ENCODE data around the gene INSL3.
"Not testable (repeated sequence)": the region's sequence is repeated elsewhere in the genome, so short reads cannot be mapped to it uniquely, and the experiment has no call there.

INSL3 gene

DNA sequence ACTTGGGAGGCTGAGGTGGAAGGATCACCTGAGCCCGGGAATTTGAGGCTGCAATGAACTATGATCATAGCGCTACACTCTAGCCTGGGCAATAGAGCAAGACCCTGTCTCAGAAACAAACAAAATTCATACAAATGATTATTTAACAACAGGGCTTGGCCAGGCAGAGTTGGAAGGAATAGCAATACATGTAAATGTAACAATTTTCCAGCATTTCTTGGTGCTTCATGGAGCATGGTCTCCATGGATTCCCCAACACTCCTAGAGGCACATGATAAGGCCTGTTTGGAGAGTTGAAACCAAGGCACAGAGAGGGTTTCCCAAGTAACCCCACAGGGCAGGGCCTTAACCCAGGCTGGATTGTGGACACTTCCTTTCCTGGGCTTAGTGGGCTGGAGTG, 10.2 kb downstream of the INSL3 start:
- WGBS (ENCODE audit: insufficient coverage, insufficient read length), result no CpG with 5 or more reads among the region's 2 CpGs
- H3K27me3 ChIP-seq (ENCODE audit: control insufficient read depth, insufficient read depth, low read length), result no peaks in the 10 kb centered on the region
- no peaks in the 10 kb centered on the region for H3K9me3 ChIP-seq (ENCODE audit: control insufficient read depth, insufficient read depth, low read length)
- H3K4me3 ChIP-seq (ENCODE audit: low read length), result no peak overlapping the region
- no peaks in the 10 kb centered on the region for H3K36me3 ChIP-seq (ENCODE audit: control insufficient read depth, insufficient read depth, low read length)
- H3K4me1 ChIP-seq (ENCODE audit: control insufficient read depth, insufficient read depth, low read length), result no peaks in the 10 kb centered on the region
- no peak for DNase-seq (ENCODE audit: low read depth, low spot score)
- no peak overlapping the region for H3K27ac ChIP-seq (ENCODE audit: low read length)

- DNase-seq (ENCODE audit: low read depth, low spot score), result no peak
- H3K27me3 ChIP-seq (ENCODE audit: control insufficient read depth, insufficient read depth, low read length), result no peaks in the 10 kb centered on the region
- H3K27ac ChIP-seq (ENCODE audit: low read length), result no peak overlapping the region
- no peaks in the 10 kb centered on the region for H3K4me1 ChIP-seq (ENCODE audit: control insufficient read depth, insufficient read depth, low read length)
- no peak overlapping the region; the same call in 1 of the 2 replicates for H3K4me3 ChIP-seq (ENCODE audit: low read length)
- no CpG with 5 or more reads among the region's 38 CpGs for WGBS (ENCODE audit: insufficient coverage, insufficient read length)
- no peaks in the 10 kb centered on the region for H3K9me3 ChIP-seq (ENCODE audit: control insufficient read depth, insufficient read depth, low read length)
- H3K36me3 ChIP-seq (ENCODE audit: control insufficient read depth, insufficient read depth, low read length), result no peaks in the 10 kb centered on the region
Observed at GRCh38 chr19:17807731-17808316, 13.5 kb downstream of the INSL3 start.

- Histone ChIP-seq H3K27me3 (ENCODE audit: control insufficient read depth, insufficient read depth, low read length) (no peaks in the 10 kb centered on the region), H3K27ac (ENCODE audit: low read length) (no peak overlapping the region), H3K36me3 (ENCODE audit: control insufficient read depth, insufficient read depth, low read length) (no peaks in the 10 kb centered on the region), H3K9me3 (ENCODE audit: control insufficient read depth, insufficient read depth, low read length) (no peaks in the 10 kb centered on the region), H3K4me1 (ENCODE audit: control insufficient read depth, insufficient read depth, low read length) (no peaks in the 10 kb centered on the region), H3K4me3 (ENCODE audit: low read length) (no peak overlapping the region)
- no peak for DNase-seq (ENCODE audit: low read depth, low spot score)
- no CpG with 5 or more reads among the region's 3 CpGs for WGBS (ENCODE audit: insufficient coverage, insufficient read length)
Observed at GRCh38 chr19:17806945-17807344, 14.4 kb downstream of the INSL3 start.

DNA sequence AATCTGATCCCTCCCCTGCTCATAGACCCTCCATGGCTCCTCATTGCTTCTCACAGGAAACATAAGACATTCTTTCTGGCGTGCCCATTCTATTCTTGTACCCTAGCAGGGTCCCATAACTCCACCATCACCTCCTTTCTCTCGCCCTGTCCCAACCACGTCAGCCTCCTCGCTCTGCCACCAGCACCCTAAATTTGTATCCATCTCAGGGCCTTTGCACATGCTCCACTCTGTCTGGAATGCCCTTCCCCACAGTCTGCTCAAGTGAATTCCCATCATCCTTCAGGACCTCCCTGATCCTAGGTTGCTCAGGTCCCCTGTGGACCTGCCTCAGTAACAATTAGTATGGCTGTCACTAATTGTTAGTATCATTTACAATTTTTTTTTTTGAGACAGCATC, 15.9 kb downstream of the INSL3 start:
- DNase-seq (ENCODE audit: low read depth, low spot score), result no peak
- Histone ChIP-seq H3K4me1 (ENCODE audit: control insufficient read depth, insufficient read depth, low read length) (no peaks in the 10 kb centered on the region), H3K36me3 (ENCODE audit: control insufficient read depth, insufficient read depth, low read length) (no peaks in the 10 kb centered on the region), H3K27me3 (ENCODE audit: control insufficient read depth, insufficient read depth, low read length) (no peaks in the 10 kb centered on the region), H3K9me3 (ENCODE audit: control insufficient read depth, insufficient read depth, low read length) (no peaks in the 10 kb centered on the region), H3K4me3 (ENCODE audit: low read length) (no peak overlapping the region), H3K27ac (ENCODE audit: low read length) (no peak overlapping the region)
- WGBS (ENCODE audit: insufficient coverage, insufficient read length), result no CpG with 5 or more reads among the region's 4 CpGs

DNA sequence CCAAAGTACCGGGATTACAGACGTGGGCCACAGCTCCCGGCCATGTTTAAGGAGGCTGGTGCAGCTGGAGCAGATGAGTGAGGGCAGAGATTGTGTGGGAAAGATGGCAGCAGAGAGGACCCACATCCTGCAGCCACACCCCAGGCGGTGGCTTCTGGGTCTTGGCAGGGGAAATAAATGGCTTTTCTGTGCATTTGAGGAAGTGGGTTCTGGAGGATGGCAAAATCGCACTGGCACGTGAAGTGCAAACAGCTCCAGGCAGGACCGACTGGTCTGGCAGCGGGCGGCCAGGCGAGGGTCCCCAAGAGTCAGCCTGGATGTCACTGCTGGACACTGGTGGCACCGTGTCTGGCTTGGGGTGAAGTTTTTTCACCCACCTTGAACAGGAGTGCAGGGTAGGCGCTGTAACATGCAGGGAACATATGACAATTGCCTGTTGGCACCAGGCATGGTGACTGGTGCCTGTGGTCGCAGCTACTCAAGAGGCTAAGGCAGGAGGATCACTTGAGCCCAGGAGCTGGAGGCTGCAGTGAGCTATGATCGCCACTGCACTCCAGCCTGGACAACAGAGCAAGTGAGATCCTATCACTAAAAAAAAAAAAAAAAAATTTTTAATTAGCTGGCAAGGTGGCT, 17.9 kb downstream of the INSL3 start:
- Histone ChIP-seq H3K9me3 (ENCODE audit: control insufficient read depth, insufficient read depth, low read length) (no peaks in the 10 kb centered on the region), H3K27ac (ENCODE audit: low read length) (no peak overlapping the region), H3K27me3 (ENCODE audit: control insufficient read depth, insufficient read depth, low read length) (no peaks in the 10 kb centered on the region), H3K4me1 (ENCODE audit: control insufficient read depth, insufficient read depth, low read length) (no peaks in the 10 kb centered on the region), H3K4me3 (ENCODE audit: low read length) (no peak overlapping the region), H3K36me3 (ENCODE audit: control insufficient read depth, insufficient read depth, low read length) (no peaks in the 10 kb centered on the region)
- WGBS (ENCODE audit: insufficient coverage, insufficient read length), result no CpG with 5 or more reads among the region's 14 CpGs
- no peak for DNase-seq (ENCODE audit: low read depth, low spot score)

GRCh38 chr19:17802137-17802858, 19.0 kb downstream of the INSL3 start:
- no peak for DNase-seq (ENCODE audit: low read depth, low spot score)
- H3K36me3 ChIP-seq (ENCODE audit: control insufficient read depth, insufficient read depth, low read length), result no peaks in the 10 kb centered on the region

DNA sequence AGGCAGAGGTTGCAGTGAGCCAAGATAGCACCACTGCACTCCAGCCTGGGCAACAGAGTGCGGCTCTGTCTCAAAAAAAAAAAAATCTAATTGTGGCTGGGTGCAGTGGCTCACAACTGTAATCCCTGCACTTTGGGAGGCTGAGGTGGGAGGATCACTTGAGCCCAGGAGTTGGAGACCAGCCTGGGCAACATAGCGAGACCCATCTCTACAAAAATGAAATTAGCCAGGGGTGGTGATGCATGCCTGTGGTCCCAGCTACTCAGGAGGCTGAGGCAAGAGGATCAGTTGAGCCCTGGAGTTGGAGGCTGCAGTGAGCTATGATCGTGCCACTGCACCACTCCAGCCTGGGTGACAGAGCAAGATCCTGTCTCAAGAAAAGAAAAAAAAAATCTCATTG, 22.7 kb downstream of the INSL3 start:
- H3K27ac ChIP-seq (ENCODE audit: low read length); H3K4me3 ChIP-seq (ENCODE audit: low read length): not testable (repeated sequence)

More at GRCh38 chr19:17802137-17802858, 19.0 kb downstream of the INSL3 start:
- Histone ChIP-seq H3K4me3 (ENCODE audit: low read length) (no peak overlapping the region), H3K9me3 (ENCODE audit: control insufficient read depth, insufficient read depth, low read length) (no peaks in the 10 kb centered on the region), H3K4me1 (ENCODE audit: control insufficient read depth, insufficient read depth, low read length) (no peaks in the 10 kb centered on the region), H3K27me3 (ENCODE audit: control insufficient read depth, insufficient read depth, low read length) (no peaks in the 10 kb centered on the region), H3K27ac (ENCODE audit: low read length) (no peak overlapping the region)
- WGBS (ENCODE audit: insufficient coverage, insufficient read length), result no CpG with 5 or more reads among the region's 12 CpGs

DNA sequence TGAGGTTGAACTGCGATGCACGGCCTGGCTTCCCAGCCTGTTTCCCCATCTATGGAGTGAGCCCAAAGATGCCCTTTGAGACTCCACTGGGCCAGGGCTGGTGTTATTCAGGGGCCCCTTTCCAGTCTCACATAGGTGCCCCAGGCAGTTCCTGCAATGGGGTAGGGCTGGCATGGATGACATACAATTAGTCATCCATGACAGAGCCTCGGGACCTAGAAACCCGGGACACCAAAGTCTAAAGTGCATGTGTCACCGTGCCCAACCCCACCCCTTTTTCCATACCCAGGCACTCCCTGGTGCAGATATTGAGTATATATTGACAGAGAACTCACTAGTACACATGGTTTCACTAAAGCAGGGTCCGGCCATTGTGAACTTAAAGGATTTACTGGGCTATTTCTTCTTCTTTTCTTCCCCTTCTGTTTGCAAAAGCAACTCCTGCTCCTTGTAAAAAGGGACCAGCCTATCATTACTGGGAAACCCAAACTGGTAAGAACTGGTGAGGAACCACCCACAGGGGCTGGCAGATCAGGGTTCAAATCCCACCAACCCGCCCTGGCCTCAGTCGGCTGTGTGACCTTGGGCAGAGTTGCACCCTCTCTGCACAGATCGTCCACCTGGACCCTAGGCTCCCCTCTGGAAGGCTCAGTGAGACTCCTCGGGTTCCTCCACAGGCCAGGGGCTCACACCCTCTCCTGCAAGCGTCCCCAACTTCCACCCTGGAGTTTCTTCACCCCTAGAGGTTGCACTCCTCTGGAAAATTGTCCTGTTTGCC, 23.7 kb downstream of the INSL3 start:
- Histone ChIP-seq H3K9me3 (ENCODE audit: control insufficient read depth, insufficient read depth, low read length) (no peaks in the 10 kb centered on the region), H3K4me3 (ENCODE audit: low read length) (no peak overlapping the region), H3K36me3 (ENCODE audit: control insufficient read depth, insufficient read depth, low read length) (no peaks in the 10 kb centered on the region), H3K27me3 (ENCODE audit: control insufficient read depth, insufficient read depth, low read length) (no peaks in the 10 kb centered on the region), H3K27ac (ENCODE audit: low read length) (no peak overlapping the region), H3K4me1 (ENCODE audit: control insufficient read depth, insufficient read depth, low read length) (peaks cover 2% of the 10 kb centered on the region; the same call in 1 of the 2 replicates)
- whole genome bisulfite sequencing (ENCODE audit: insufficient coverage, insufficient read length), result no CpG with 5 or more reads among the region's 11 CpGs
- no peak for DNase-seq (ENCODE audit: low read depth, low spot score)

More for the DNA sequence above, 22.7 kb downstream of the INSL3 start:
- not testable (repeated sequence) for H3K27me3 ChIP-seq (ENCODE audit: control insufficient read depth, insufficient read depth, low read length); H3K36me3 ChIP-seq (ENCODE audit: control insufficient read depth, insufficient read depth, low read length); H3K4me1 ChIP-seq (ENCODE audit: control insufficient read depth, insufficient read depth, low read length); H3K9me3 ChIP-seq (ENCODE audit: control insufficient read depth, insufficient read depth, low read length); DNase-seq (ENCODE audit: low read depth, low spot score)
- WGBS (ENCODE audit: insufficient coverage, insufficient read length), result no CpG with 5 or more reads among the region's 3 CpGs

- no peak for DNase-seq (ENCODE audit: low read depth, low spot score)
- H3K27me3 ChIP-seq (ENCODE audit: control insufficient read depth, insufficient read depth, low read length), result no peaks in the 10 kb centered on the region
- no peak overlapping the region for H3K4me3 ChIP-seq (ENCODE audit: low read length)
- H3K4me1 ChIP-seq (ENCODE audit: control insufficient read depth, insufficient read depth, low read length), result peaks cover 2% of the 10 kb centered on the region; the same call in 1 of the 2 replicates
- H3K9me3 ChIP-seq (ENCODE audit: control insufficient read depth, insufficient read depth, low read length), result no peaks in the 10 kb centered on the region
- H3K36me3 ChIP-seq (ENCODE audit: control insufficient read depth, insufficient read depth, low read length), result no peaks in the 10 kb centered on the region
- WGBS (ENCODE audit: insufficient coverage, insufficient read length), result no CpG with 5 or more reads among the region's 1 CpG
- H3K27ac ChIP-seq (ENCODE audit: low read length), result no peak overlapping the region
Observed at GRCh38 chr19:17796838-17797423, 24.4 kb downstream of the INSL3 start.

All from iPS DF 6.9 (cell line).